DND-41 (cell line): ENCODE measurements around the gene GYPC.
A peak's percentile ranks its signal among the peaks of the same experiment; 100 is the strongest.

ENCODE experiments used
- ATAC-seq: fragments of 200-7000 bp; cut with Tn5 transposase; 3 replicates; pipeline ENCODE4 v1.9.1; 2021; ENCODE audit warnings: low read depth; ENCODE audit not compliant: insufficient read depth
- DNase-seq: peaks from one replicate; pipeline ENCODE4 v3.0.0-alpha.2; 2020
- H2AFZ ChIP-seq: 2 replicates; pipeline ENCODE4 v1.6.0; 2012; ENCODE audit warnings: low read depth, low read length
- H3K27ac ChIP-seq: 2 replicates; pipeline ENCODE4 v1.5.1; 2012; ENCODE audit warnings: low read length, inconsistent platforms
- H3K27me3 ChIP-seq: fragments of 200-600 bp; sonication (generic); 2 replicates; pipeline ENCODE4 v1.6.0; 2012; ENCODE audit warnings: low read length, mild to moderate bottlenecking, inconsistent platforms; ENCODE audit not compliant: insufficient read depth, poor library complexity
- H3K36me3 ChIP-seq: 2 replicates; pipeline ENCODE4 v1.5.1; 2012; ENCODE audit warnings: low read length, inconsistent platforms; ENCODE audit not compliant: insufficient read depth
- H3K4me1 ChIP-seq: 2 replicates; pipeline ENCODE4 v1.5.1; 2012; ENCODE audit warnings: mild to moderate bottlenecking, low read length; ENCODE audit not compliant: insufficient read depth
- H3K4me2 ChIP-seq: 2 replicates; pipeline ENCODE4 v1.6.0; 2012; ENCODE audit warnings: mild to moderate bottlenecking, moderate library complexity, low read length, inconsistent platforms; ENCODE audit not compliant: insufficient read depth
- H3K4me3 ChIP-seq, 2 experiments: fragments of 200-600 bp in 1 of 2; shearing (Covaris generic) in 1 of 2; 2 replicates each; pipeline ENCODE4 v1.5.1; 2012 to 2016; ENCODE audit warnings: inconsistent platforms in 2 of 2, low read length in 2 of 2, mild to moderate bottlenecking in 2 of 2, low read depth in 1 of 2, moderate library complexity in 1 of 2
- H3K79me2 ChIP-seq: 2 replicates; pipeline ENCODE4 v1.6.0; 2012; ENCODE audit warnings: low read length, inconsistent platforms; ENCODE audit not compliant: insufficient read depth
- H3K9ac ChIP-seq: 2 replicates; pipeline ENCODE4 v1.6.0; 2012; ENCODE audit warnings: low read depth, mild to moderate bottlenecking, inconsistent platforms, low read length, moderate library complexity
- H3K9me3 ChIP-seq: 2 replicates; pipeline ENCODE4 v1.5.1; 2012; ENCODE audit warnings: low read length, moderate library complexity, mild to moderate bottlenecking, inconsistent platforms; ENCODE audit not compliant: insufficient read depth, severe bottlenecking
- H4K20me1 ChIP-seq: 2 replicates; pipeline ENCODE4 v1.6.0; 2012; ENCODE audit warnings: low read length; ENCODE audit not compliant: insufficient read depth
- CTCF ChIP-seq: IDR thresholded peaks from 2 replicates; pipeline ENCODE4 v1.5.1; 2012; ENCODE audit warnings: borderline replicate concordance, low read length, moderate library complexity, mild to moderate bottlenecking; ENCODE audit not compliant: poor library complexity, severe bottlenecking; ENCODE audit errors: extremely low read depth
- EZH2 ChIP-seq: IDR thresholded peaks from 3 replicates; pipeline ENCODE4 v1.6.1; 2012; ENCODE audit warnings: borderline replicate concordance, low read depth, mild to moderate bottlenecking, moderate library complexity, low read length, inconsistent platforms; ENCODE audit not compliant: severe bottlenecking

Gene GYPC

GRCh38 chr2:126655500-126656430, at the start of gene GYPC:
Gene GYPC, plus strand, starts transcription at chr2:126656158. Its CDS starts 106 bp downstream, at chr2:126656264.
- Histone ChIP-seq H3K4me3 (peak within 1 kb of the TSS; percentile 27 to 59; a peak in 3 of 4 replicates), H3K36me3 (no peaks in the 10 kb centered on the region), H3K9me3 (no peaks in the 10 kb centered on the region), H3K27me3 (peaks cover 19% of the 10 kb centered on the region), H2AFZ (peak within 1 kb of the TSS; percentile 69), H4K20me1 (no peaks in the 10 kb centered on the region), H3K4me1 (peaks cover 22% of the 10 kb centered on the region), H3K4me2 (peak within 1 kb of the TSS; percentile 64), H3K27ac (peak within 1 kb of the TSS; percentile 58), H3K9ac (peak within 1 kb of the TSS; percentile 57), H3K79me2 (no peaks in the 10 kb centered on the region)
- TF ChIP-seq CTCF (no peak), EZH2 (no peak)
- DNase-seq (peak; percentile 53), ATAC-seq (peak; percentile 30)

GRCh38 chr2:126614524-126615227, 41.3 kb upstream of the GYPC start:
- DNase-seq (no peak), ATAC-seq (no peak)
- H3K4me3 ChIP-seq = no peak overlapping the region
- no peak for TF ChIP-seq EZH2
- no peak for TF ChIP-seq CTCF
- H3K4me1 ChIP-seq = no peaks in the 10 kb centered on the region
- H4K20me1 ChIP-seq = no peaks in the 10 kb centered on the region
- H3K27me3 ChIP-seq = no peaks in the 10 kb centered on the region
- H3K9me3 ChIP-seq = no peaks in the 10 kb centered on the region
- no peak overlapping the region for H2AFZ ChIP-seq
- H3K27ac ChIP-seq = no peak overlapping the region
- H3K9ac ChIP-seq = no peak overlapping the region
- H3K4me2 ChIP-seq = no peak overlapping the region
- H3K79me2 ChIP-seq = no peaks in the 10 kb centered on the region
- no peaks in the 10 kb centered on the region for H3K36me3 ChIP-seq

GRCh38 chr2:126616606-126617069, 39.3 kb upstream of the GYPC start:
- ATAC-seq = no peak
- Histone ChIP-seq H4K20me1 (no peaks in the 10 kb centered on the region), H3K9me3 (peaks cover 8% of the 10 kb centered on the region), H3K79me2 (no peaks in the 10 kb centered on the region), H3K4me2 (no peak overlapping the region), H3K27me3 (no peaks in the 10 kb centered on the region), H3K4me3 (no peak overlapping the region), H3K9ac (no peak overlapping the region), H3K36me3 (no peaks in the 10 kb centered on the region), H2AFZ (no peak overlapping the region), H3K4me1 (no peaks in the 10 kb centered on the region), H3K27ac (no peak overlapping the region)
- TF ChIP-seq EZH2 (no peak), CTCF (no peak)
- no peak for DNase-seq
